SK-N-SH treated with all-trans-retinoic acid at 6 μM for 48 hours (cell line): ENCODE measurements around the gene SANBR.
A peak's percentile ranks its signal among the peaks of the same experiment; 100 is the strongest.

Experiments used
- ATAC-seq: fragments of 200-7000 bp; cut with Tn5 transposase; 3 replicates; pipeline ENCODE4 v1.9.1; 2020; ENCODE audit warnings: mild to moderate bottlenecking, moderate library complexity
- ARNTL ChIP-seq: fragments of 450-650 bp; formaldehyde crosslinking; IDR thresholded peaks from 2 replicates; pipeline ENCODE4 v1.5.0; 2020; ENCODE audit warnings: low read depth, mild to moderate bottlenecking, moderate library complexity, borderline replicate concordance
- BACH2 ChIP-seq: fragments of 250-450 bp; sonication (Bioruptor Pico); IDR thresholded peaks from 2 replicates; pipeline ENCODE4 v1.9.0; 2021; ENCODE audit warnings: mild to moderate bottlenecking, borderline replicate concordance
- CREB5 ChIP-seq: fragments of 250-450 bp; sonication (Bioruptor Pico); IDR thresholded peaks from 2 replicates; pipeline ENCODE4 v1.5.1; 2020; ENCODE audit warnings: low read depth, mild to moderate bottlenecking, moderate library complexity
- CSDC2 ChIP-seq: fragments of 250-450 bp; sonication (Bioruptor Pico); IDR thresholded peaks from 2 replicates; pipeline ENCODE4 v1.5.0; 2020; ENCODE audit warnings: mild to moderate bottlenecking, moderate library complexity
- GLIS3 ChIP-seq: fragments of 250-450 bp; sonication (Bioruptor Pico); IDR thresholded peaks from 2 replicates; pipeline ENCODE4 v1.5.0; 2020; ENCODE audit warnings: mild to moderate bottlenecking, moderate library complexity
- ISL1 ChIP-seq: fragments of 250-450 bp; sonication (Bioruptor Pico); IDR thresholded peaks from 2 replicates; pipeline ENCODE4 v2.1.2; 2022; ENCODE audit warnings: mild to moderate bottlenecking, moderate library complexity
- OSR1 ChIP-seq: fragments of 250-450 bp; sonication (Bioruptor Pico); IDR thresholded peaks from 2 replicates; pipeline ENCODE4 v1.8.0; 2022; ENCODE audit warnings: moderate library complexity, mild to moderate bottlenecking, inconsistent platforms
- PATZ1 ChIP-seq: fragments of 250-450 bp; sonication (Bioruptor Pico); IDR thresholded peaks from 2 replicates; pipeline ENCODE4 v1.8.0; 2020; ENCODE audit warnings: mild to moderate bottlenecking, moderate library complexity, borderline replicate concordance
- RARB ChIP-seq: fragments of 250-450 bp; sonication (Bioruptor Pico); IDR thresholded peaks from 2 replicates; pipeline ENCODE4 v1.8.0; 2021; ENCODE audit warnings: mild to moderate bottlenecking, moderate library complexity
- SNAI2 ChIP-seq: fragments of 250-450 bp; sonication (Bioruptor Pico); IDR thresholded peaks from 2 replicates; pipeline ENCODE4 v1.5.0; 2020; ENCODE audit warnings: mild to moderate bottlenecking, moderate library complexity
- TCF4 ChIP-seq: fragments of 250-450 bp; sonication (Bioruptor Pico); IDR thresholded peaks from 2 replicates; pipeline ENCODE4 v1.8.0; 2021; ENCODE audit warnings: mild to moderate bottlenecking, moderate library complexity, borderline replicate concordance
- TOX ChIP-seq: fragments of 250-450 bp; sonication (Bioruptor Pico); IDR thresholded peaks from 2 replicates; pipeline ENCODE4 v1.8.0; 2021; ENCODE audit warnings: mild to moderate bottlenecking, moderate library complexity, borderline replicate concordance
- TSHZ2 ChIP-seq: fragments of 250-450 bp; sonication (Bioruptor Pico); IDR thresholded peaks from 2 replicates; pipeline ENCODE4 v1.5.0; 2020; ENCODE audit warnings: mild to moderate bottlenecking, moderate library complexity
- ZC3H10 ChIP-seq: fragments of 250-450 bp; sonication (Bioruptor Pico); IDR thresholded peaks from 2 replicates; pipeline ENCODE4 v1.5.1; 2021; ENCODE audit warnings: mild to moderate bottlenecking, moderate library complexity
- ZFP3 ChIP-seq: fragments of 250-450 bp; sonication (Bioruptor Pico); IDR thresholded peaks from 2 replicates; pipeline ENCODE4 v1.5.0; 2020; ENCODE audit warnings: mild to moderate bottlenecking, moderate library complexity
- ZFP30 ChIP-seq: fragments of 450-650 bp; formaldehyde crosslinking; IDR thresholded peaks from 2 replicates; pipeline ENCODE4 v1.5.0; 2022; ENCODE audit warnings: mild to moderate bottlenecking, moderate library complexity
- ZNF565 ChIP-seq: fragments of 450-650 bp; formaldehyde crosslinking; conservative IDR thresholded peaks from 2 replicates; pipeline ENCODE4 v1.5.0; 2020; ENCODE audit warnings: low read depth, mild to moderate bottlenecking, moderate library complexity
- ZNF70 ChIP-seq: fragments of 450-650 bp; formaldehyde crosslinking; IDR thresholded peaks from 2 replicates; pipeline ENCODE4 v1.5.0; 2020; ENCODE audit warnings: mild to moderate bottlenecking, moderate library complexity
- ZNF8 ChIP-seq: fragments of 450-650 bp; formaldehyde crosslinking; IDR thresholded peaks from 2 replicates; pipeline ENCODE4 v1.5.0; 2020; ENCODE audit warnings: mild to moderate bottlenecking, moderate library complexity
- TF ChIP-seq, protein P1 (sequence below): fragments of 250-450 bp; sonication (Bioruptor Pico); IDR thresholded peaks from 2 replicates; pipeline ENCODE4 v1.5.1; 2021; ENCODE audit warnings: mild to moderate bottlenecking, moderate library complexity
- TF ChIP-seq, protein P2 (sequence below): fragments of 250-450 bp; sonication (Bioruptor Pico); IDR thresholded peaks from 2 replicates; pipeline ENCODE4 v1.8.0; 2021; ENCODE audit warnings: low read depth, mild to moderate bottlenecking, moderate library complexity, borderline replicate concordance

Gene SANBR

DNA sequence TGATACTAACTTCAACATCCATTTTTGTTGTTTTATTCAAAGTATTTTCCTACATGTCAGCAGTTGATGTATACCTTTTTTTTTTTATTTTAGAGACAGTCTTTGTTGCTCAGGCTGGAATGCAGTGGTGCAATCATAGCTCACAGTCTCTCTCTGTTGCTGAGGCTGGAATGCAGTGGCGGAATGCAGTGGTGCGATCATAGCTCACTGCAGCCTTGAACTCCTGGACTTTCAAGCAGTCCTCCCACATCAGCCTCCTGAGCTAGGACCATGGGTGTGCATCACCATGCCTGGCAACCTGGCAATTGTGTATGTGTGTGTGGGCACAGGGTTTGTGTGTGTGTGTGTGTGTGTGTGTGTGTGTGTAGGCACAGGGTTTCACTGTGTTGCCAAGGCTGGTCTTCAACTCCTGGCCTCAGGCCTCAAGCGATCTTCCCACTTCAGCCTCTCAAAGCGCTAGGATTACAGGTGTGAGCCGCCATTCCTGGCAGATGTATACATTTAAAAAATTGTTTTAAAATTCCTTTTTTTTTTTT is 24.8 kb downstream of the SANBR start:
- 0 out of 3 replicates have a peak, but pooled peaks have one; percentile 28 for ATAC-seq
- TF ChIP-seq OSR1 (CRISPR knock-in tag) (no peak), GLIS3 (no peak), ARNTL (CRISPR knock-in tag) (no peak), ZC3H10 (no peak), ZNF565 (CRISPR knock-in tag) (no peak), TOX (CRISPR knock-in tag) (no peak), ISL1 (no peak), ZFP30 (CRISPR knock-in tag) (no peak), TSHZ2 (CRISPR knock-in tag) (no peak), TCF4 (CRISPR knock-in tag) (no peak)
- TF ChIP-seq, protein P1, sequence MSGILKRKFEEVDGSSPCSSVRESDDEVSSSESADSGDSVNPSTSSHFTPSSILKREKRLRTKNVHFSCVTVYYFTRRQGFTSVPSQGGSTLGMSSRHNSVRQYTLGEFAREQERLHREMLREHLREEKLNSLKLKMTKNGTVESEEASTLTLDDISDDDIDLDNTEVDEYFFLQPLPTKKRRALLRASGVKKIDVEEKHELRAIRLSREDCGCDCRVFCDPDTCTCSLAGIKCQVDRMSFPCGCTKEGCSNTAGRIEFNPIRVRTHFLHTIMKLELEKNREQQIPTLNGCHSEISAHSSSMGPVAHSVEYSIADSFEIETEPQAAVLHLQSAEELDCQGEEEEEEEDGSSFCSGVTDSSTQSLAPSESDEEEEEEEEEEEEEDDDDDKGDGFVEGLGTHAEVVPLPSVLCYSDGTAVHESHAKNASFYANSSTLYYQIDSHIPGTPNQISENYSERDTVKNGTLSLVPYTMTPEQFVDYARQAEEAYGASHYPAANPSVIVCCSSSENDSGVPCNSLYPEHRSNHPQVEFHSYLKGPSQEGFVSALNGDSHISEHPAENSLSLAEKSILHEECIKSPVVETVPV, result no peak
- TF ChIP-seq, all 23 proteins: peak for 0

DNA sequence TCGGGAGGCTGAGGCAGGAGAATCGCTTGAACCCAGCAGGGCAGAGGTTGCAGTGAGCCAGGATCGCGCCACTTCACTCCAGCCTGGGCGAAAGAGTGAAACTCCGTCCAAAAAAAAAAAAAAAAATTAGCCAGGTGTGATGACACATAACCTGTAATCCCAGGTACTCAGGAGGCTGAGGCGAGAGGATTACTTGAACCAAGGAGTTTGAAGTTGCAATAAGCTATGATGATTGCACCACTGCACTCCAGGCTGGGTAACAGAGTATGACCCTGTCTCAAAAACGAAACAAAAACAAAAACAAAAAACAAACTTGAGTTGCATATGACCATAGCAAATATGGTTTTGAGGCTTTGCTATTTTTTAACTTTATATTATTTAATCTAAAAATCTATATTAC is 25.8 kb downstream of the SANBR start:
- no peak for ATAC-seq
- TF ChIP-seq ZNF70 (CRISPR knock-in tag) (no peak), PATZ1 (no peak), BACH2 (CRISPR knock-in tag) (no peak), ZFP3 (CRISPR knock-in tag) (no peak), RARB (CRISPR knock-in tag) (no peak), TCF4 (CRISPR knock-in tag) (no peak), CREB5 (CRISPR knock-in tag) (no peak), SNAI2 (CRISPR knock-in tag) (no peak), ZNF8 (CRISPR knock-in tag) (no peak), ZFP30 (CRISPR knock-in tag) (no peak), ZC3H10 (no peak), CSDC2 (CRISPR knock-in tag) (no peak)
- TF ChIP-seq, protein P1, result no peak
- TF ChIP-seq, protein P2, sequence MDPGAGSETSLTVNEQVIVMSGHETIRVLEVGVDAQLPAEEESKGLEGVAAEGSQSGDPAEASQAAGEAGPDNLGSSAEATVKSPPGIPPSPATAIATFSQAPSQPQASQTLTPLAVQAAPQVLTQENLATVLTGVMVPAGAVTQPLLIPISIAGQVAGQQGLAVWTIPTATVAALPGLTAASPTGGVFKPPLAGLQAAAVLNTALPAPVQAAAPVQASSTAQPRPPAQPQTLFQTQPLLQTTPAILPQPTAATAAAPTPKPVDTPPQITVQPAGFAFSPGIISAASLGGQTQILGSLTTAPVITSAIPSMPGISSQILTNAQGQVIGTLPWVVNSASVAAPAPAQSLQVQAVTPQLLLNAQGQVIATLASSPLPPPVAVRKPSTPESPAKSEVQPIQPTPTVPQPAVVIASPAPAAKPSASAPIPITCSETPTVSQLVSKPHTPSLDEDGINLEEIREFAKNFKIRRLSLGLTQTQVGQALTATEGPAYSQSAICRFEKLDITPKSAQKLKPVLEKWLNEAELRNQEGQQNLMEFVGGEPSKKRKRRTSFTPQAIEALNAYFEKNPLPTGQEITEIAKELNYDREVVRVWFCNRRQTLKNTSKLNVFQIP (CRISPR knock-in tag), result no peak
